ENCODE measurements around the gene PRPF6. TPM values are rescaled to one million over a fixed set of nuclear protein-coding genes. Genes with fewer than 3 reads are reported as not detected.
A peak's percentile ranks its signal among the peaks of the same experiment; 100 is the strongest.

Gene PRPF6
- total and polyA plus RNA-seq, 2 of the 13 experiments (the other 11 are each of a cell fraction or from before 2014, with no cell fraction given) = 63.7 to 101 TPM

DNA sequence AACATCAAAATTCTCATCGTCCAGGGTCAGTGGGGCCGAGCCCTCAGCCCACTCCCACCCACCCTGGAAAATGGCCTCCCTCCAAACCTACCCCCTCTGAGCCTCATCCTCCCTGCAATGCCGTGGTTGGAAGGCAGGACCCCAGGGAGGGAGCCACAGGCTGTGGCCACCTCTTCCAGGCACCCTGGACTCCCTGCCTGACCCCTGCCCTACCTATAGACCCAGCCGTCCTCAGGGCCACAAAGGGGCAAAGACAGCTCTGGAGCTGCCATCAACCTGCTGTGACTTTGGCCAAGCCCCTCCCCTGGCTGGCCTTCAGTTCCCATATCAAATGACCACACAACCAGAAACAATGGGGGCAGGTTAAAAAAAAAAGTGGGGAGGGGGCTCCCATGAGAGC, 22.5 kb upstream of the PRPF6 start:
- H3K27me3 ChIP-seq (ENCODE audit: control insufficient read depth in 1 of 2, insufficient read depth in 2 of 2, low read length in 2 of 2) = no peaks in the 10 kb centered on the region
- intact Hi-C loops (cut with micrococcal nuclease; ENCODE audit: unreplicated experiment) (no loop called here), in situ Hi-C loops (cut with HindIII; ENCODE audit: extremely low pct_ligation_motif_present, low pct_unique_long_range_greater_than_20kb) (no loop called here)
- CTCF ChIA-PET (ENCODE audit: low intra/inter-chr PET ratio, low total read pairs) = no interaction called here
- TF ChIP-seq E2F5 (CRISPR knock-in tag; conservative IDR thresholded peaks at IDR 0.05) (no peak), MIXL1 (CRISPR knock-in tag; IDR thresholded peaks at IDR 0.05) (no peak), NFAT5 (CRISPR knock-in tag; IDR thresholded peaks at IDR 0.05) (no peak), AGO2 (optimal IDR thresholded peaks at IDR 0.05; ENCODE audit: low read depth, low read length) (peak; percentile 3), HNRNPLL (IDR thresholded peaks at IDR 0.05; ENCODE audit: low read depth, low read length, poor library complexity, severe bottlenecking) (peak; percentile 2), ZKSCAN5 (CRISPR knock-in tag; IDR thresholded peaks at IDR 0.05) (no peak), SPEN (CRISPR knock-in tag; IDR thresholded peaks at IDR 0.05; ENCODE audit: low read depth) (0 out of 2 replicates have a peak, but pooled peaks have one; percentile 18), MTF2 (CRISPR knock-in tag; IDR thresholded peaks at IDR 0.05; ENCODE audit: borderline replicate concordance) (no peak)
- peaks cover 34 to 37% of the 10 kb centered on the region in 2 experiments; a peak in 4 of 5 replicates for H3K36me3 ChIP-seq (replicated peaks in 1 of 2; ENCODE audit: control insufficient read depth in 1 of 2, insufficient read depth in 2 of 2, low read length in 2 of 2)
- H3K9ac ChIP-seq (ENCODE audit: insufficient read depth, low read depth, low read length) = no peak overlapping the region
- peaks cover 20% of the 10 kb centered on the region for H4K20me1 ChIP-seq (ENCODE audit: insufficient read depth, low read length)
- no peak overlapping the region for H3K4me2 ChIP-seq (ENCODE audit: low read depth, low read length)
- ATAC-seq = no peak
- H3K79me2 ChIP-seq (ENCODE audit: insufficient read depth, low read length) = peaks cover 22% of the 10 kb centered on the region
- peak overlapping the region; percentile 83 for H3K27ac ChIP-seq (ENCODE audit: extremely low read length, insufficient read depth, low read length)
- no peak overlapping the region for H3K4me3 ChIP-seq (replicated peaks in 1 of 3; ENCODE audit: insufficient read depth in 1 of 3, low read depth in 2 of 3, low read length in 3 of 3)
- peaks cover 42% of the 10 kb centered on the region for H3K4me1 ChIP-seq (ENCODE audit: insufficient read depth, low read length)
- no peak overlapping the region for H2AFZ ChIP-seq (ENCODE audit: low read length)
- no TSS peak for BruUV-seq (replicated peaks)
- H3K9me3 ChIP-seq (ENCODE audit: low read length) = no peaks in the 10 kb centered on the region
- FAIRE-seq = no peak
- WGBS (ENCODE audit: low lambda C conversion rate) = 85% methylated on average over 4 of the region's 4 CpGs
- no peak for DNase-seq (ENCODE audit: low spot score)
- POLR2A ChIA-PET = interaction anchor here (0.8 to 2.9 kb wide), 5 partner anchors 9 to 93 kb away, joined by 3 to 43 read pairs (median 3); partner anchors contain the start of gene TPD52L2

All from HepG2 (cell line).